Small intestine (tissue), 7 donors: ENCODE measurements around the gene SPATA31C2. TPM values are rescaled to one million over a fixed set of nuclear protein-coding genes. Genes with fewer than 3 reads are reported as not detected.

Experiments
- DNase-seq, 2 donors: peaks; one replicate each; pipeline versions ENCODE4 v3.0.0 to v3.0.0-alpha.2; 2013
- FAIRE-seq: peaks from 2 replicates; lab custom pipeline; 2012; peaks lifted over from hg19 to GRCh38; lab: Jason Lieb, UNC
- H3K27ac ChIP-seq, 3 donors: one replicate each; pipeline ENCODE4 v1.5.1; 2013; ENCODE audit warnings: low read length in 2 of 3, mild to moderate bottlenecking in 2 of 3, control low read depth in 1 of 3, inconsistent platforms in 1 of 3, low read depth in 1 of 3, moderate library complexity in 1 of 3
- H3K27me3 ChIP-seq, 3 donors: one replicate each; pipeline ENCODE4 v1.6.1; 2013; ENCODE audit warnings: low read length in 3 of 3, inconsistent platforms in 1 of 3; ENCODE audit not compliant: control insufficient read depth in 3 of 3, insufficient read depth in 3 of 3
- H3K36me3 ChIP-seq, 3 donors: one replicate each; pipeline ENCODE4 v1.6.1; 2013; ENCODE audit warnings: low read length in 3 of 3, inconsistent platforms in 1 of 3, low read depth in 1 of 3, mild to moderate bottlenecking in 1 of 3, moderate library complexity in 1 of 3; ENCODE audit not compliant: control insufficient read depth in 3 of 3, insufficient read depth in 2 of 3
- H3K4me1 ChIP-seq, 3 donors: one replicate each; pipeline ENCODE4 v1.6.1; 2013; ENCODE audit warnings: low read length in 2 of 3, inconsistent platforms in 1 of 3, low read depth in 1 of 3, mild to moderate bottlenecking in 1 of 3, moderate library complexity in 1 of 3; ENCODE audit not compliant: control insufficient read depth in 3 of 3, insufficient read depth in 2 of 3
- H3K4me3 ChIP-seq, 3 donors: one replicate each; pipeline ENCODE4 v1.5.1; 2013; ENCODE audit warnings: low read length in 3 of 3, control low read depth in 1 of 3, inconsistent platforms in 1 of 3, low read depth in 1 of 3, mild to moderate bottlenecking in 1 of 3, moderate library complexity in 1 of 3
- H3K9me3 ChIP-seq, 2 donors: one replicate each; pipeline ENCODE4 v1.6.1; 2013; ENCODE audit warnings: low read depth in 1 of 2, low read length in 1 of 2; ENCODE audit not compliant: control insufficient read depth in 2 of 2, insufficient read depth in 1 of 2
- WGBS, 3 donors: extraction: QIAGEN DNeasy Blood & Tissue Kit; methylation state at CpG; one replicate each; pipeline ENCODE4 v1.1.7; 2013; 5-methylcytosine and 5-hydroxymethylcytosine counted together
- polyA plus RNA-seq, 4 donors: library from polyadenylated mRNA; stranded (reverse) in 3 of 4; unstranded in 1 of 4; fragments of 200-250 nt in 3 of 4; fragments of 120-200 nt in 1 of 4; gene quantifications; one replicate each; pipeline versions ENCODE4 v1.2.1 to v1.2.3, GENCODE V29; 2013
- donor health status: healthy with polysubstance abuse.
- donor health status: control.
- donor health status: control.
- donor health status: Bipolar disorder and iron deficiency.
- donor health status: healthy.

The SPATA31C2 gene
- polyA plus RNA-seq, 4 donors: 0.04 TPM; not detected in 3

DNA sequence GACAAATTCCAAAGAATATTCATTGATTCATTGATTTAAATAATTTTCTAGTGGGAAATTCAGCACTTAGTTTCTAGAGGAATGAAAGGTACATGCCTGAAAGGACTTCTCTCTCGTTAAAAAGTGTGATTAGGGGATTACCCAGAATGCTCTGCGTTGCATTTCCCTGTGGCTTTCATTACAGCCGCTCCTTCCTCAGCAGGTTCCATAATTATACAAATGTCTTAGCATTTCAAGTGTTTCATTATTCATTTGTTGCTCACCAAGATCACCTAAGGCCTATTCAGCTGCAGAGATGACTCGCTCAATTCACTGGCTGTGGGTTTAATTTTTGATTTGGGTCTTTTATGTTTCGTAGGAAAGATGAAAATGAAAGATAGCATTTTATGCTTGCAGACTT, 52.8 kb downstream of the SPATA31C2 start:
- 80 to 89% (median 83%) methylated on average over 5 of the region's 5 CpGs for WGBS, 3 donors
- H3K4me3 ChIP-seq: no peak overlapping the region
- H3K36me3 ChIP-seq: no peaks in the 10 kb centered on the region
- DNase-seq: no peak
- H3K27me3 ChIP-seq: no peaks in the 10 kb centered on the region
- H3K27ac ChIP-seq: no peak overlapping the region
- peaks cover 0 to 6% of the 10 kb centered on the region in 2 donors for H3K9me3 ChIP-seq
- FAIRE-seq: no peak
- no peaks in the 10 kb centered on the region for H3K4me1 ChIP-seq

DNA sequence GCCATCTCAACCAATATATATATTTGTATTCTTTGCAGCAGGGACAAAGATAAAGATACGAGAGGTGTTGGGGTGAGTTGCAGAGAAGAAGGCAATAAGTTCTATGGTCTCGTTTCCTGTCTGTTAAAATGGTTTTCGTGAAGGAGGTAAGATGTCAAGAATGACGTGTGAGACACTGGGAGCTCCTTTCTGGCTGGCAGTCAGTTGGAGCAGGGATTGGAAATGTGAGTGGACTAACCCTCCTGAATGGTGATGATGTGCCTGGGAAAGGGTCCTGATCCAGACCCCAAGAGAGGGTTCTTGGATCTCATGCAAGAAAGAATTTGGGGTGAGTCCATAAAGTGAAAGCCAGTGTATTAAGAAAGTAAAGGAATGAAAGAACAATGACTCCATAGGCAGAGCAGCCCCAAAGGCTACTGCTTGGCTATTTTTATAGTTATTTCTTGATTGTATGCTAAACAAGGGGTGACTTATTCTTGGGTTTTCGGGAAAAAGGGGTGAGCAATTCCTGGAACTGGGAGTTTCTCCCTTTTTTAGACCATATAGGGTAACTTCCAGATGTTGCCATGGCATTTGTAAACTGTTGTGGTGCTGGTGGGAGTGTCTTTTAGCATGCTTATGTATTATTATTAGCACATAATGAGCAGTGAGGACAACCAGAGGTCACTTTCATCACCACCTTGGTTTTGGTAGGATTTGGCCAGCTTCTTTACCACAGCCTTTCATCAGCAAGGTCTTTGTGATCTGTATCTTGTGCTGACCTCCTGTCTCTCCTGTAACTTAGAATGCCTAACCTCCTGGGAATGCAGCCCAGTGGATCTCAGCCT, 53.7 kb downstream of the SPATA31C2 start:
- H3K27me3 ChIP-seq: no peaks in the 10 kb centered on the region
- 84 to 94% (median 85%) methylated on average over 5 of the region's 5 CpGs for WGBS, 3 donors
- peaks cover 0 to 6% of the 10 kb centered on the region in 2 donors for H3K9me3 ChIP-seq
- FAIRE-seq: no peak
- H3K4me1 ChIP-seq: no peaks in the 10 kb centered on the region
- DNase-seq: no peak
- no peaks in the 10 kb centered on the region for H3K36me3 ChIP-seq
- H3K4me3 ChIP-seq: no peak overlapping the region
- no peak overlapping the region for H3K27ac ChIP-seq

Other genes with a start within 250 kb of the SPATA31C2 start
- gene SPATA31C1, start 220.5 kb downstream of the SPATA31C2 start, polyA plus RNA-seq: under 1 TPM in 1 of 4 donors, not detected in 3; 0.13 TPM
- 10 to 100 TPM in 1 of 4 donors, 1 to 10 TPM in 3; 4.7 to 15.1 (median 8.3) TPM for gene CDK20, start 163.9 kb downstream of the SPATA31C2 start, polyA plus RNA-seq
- 10 to 100 TPM; 22.1 to 82.1 (median 24.3) TPM for gene SPIN1, start 250.0 kb upstream of the SPATA31C2 start, polyA plus RNA-seq